ENCODE data around the gene MAN2B2.

Gene MAN2B2

DNA sequence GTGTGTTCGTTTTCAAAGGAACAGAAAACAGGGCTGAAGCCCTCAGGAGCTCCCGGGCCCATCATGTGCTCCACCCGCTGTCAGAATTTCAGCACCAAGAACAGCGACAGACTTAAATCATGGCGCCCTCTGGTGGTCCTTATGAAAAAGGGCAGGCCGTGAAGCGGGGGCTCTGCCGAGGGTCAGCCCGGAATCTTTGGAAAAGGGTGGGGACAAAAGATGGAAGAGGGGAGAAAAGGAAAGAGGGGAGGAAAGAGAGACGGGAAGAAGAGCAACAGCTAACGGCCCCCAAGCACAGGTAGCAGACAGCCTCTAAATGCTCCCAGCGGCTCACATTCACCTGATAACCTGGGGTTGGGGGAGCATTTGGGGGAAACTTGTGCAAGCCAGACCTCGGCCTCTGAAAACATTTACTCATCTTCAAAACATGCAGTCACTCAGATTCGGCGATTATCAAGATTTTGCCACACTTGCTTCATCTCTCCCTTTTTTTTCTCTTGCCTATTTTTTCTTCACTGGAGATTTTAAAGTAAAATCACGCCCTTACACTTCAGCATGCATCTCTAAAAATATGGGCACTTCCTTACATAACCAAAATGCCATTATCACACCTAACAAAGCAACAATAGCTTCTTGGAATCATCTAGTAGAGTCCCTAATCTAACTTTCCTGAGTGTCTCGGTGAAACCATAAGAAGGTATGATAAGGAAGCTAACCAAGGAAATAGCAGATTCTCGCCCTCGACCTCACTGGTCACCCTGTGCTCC lies 28.1 kb upstream of the MAN2B2 start:
- H3K36me3 ChIP-seq (ENCODE audit: control insufficient read depth in 1 of 2, insufficient read depth in 2 of 2, low read length in 2 of 2), result no peaks in the 10 kb centered on the region
- peaks cover 6 to 9% of the 10 kb centered on the region in 2 donors for H3K9me3 ChIP-seq (ENCODE audit: control insufficient read depth in 1 of 2, low read length in 2 of 2)
- no peak overlapping the region for H3K27ac ChIP-seq (ENCODE audit: low read length)
- H3K27me3 ChIP-seq (ENCODE audit: low read depth, low read length), result no peaks in the 10 kb centered on the region
- H3K4me3 ChIP-seq (ENCODE audit: low read depth in 1 of 2, low read length in 2 of 2), result no peak overlapping the region
- no peaks in the 10 kb centered on the region for H3K4me1 ChIP-seq (ENCODE audit: control insufficient read depth in 1 of 2, insufficient read depth in 2 of 2, low read length in 2 of 2)

GRCh38 chr4:6548201-6548881 lies 26.6 kb upstream of the MAN2B2 start:
- H3K4me3 ChIP-seq (ENCODE audit: low read depth in 1 of 2, low read length in 2 of 2), result no peak overlapping the region
- H3K36me3 ChIP-seq (ENCODE audit: control insufficient read depth in 1 of 2, insufficient read depth in 2 of 2, low read length in 2 of 2), result no peaks in the 10 kb centered on the region
- no peaks in the 10 kb centered on the region for H3K27me3 ChIP-seq (ENCODE audit: low read depth, low read length)
- H3K4me1 ChIP-seq (ENCODE audit: control insufficient read depth in 1 of 2, insufficient read depth in 2 of 2, low read length in 2 of 2), result no peaks in the 10 kb centered on the region
- H3K9me3 ChIP-seq (ENCODE audit: control insufficient read depth in 1 of 2, low read length in 2 of 2), result peaks cover 9 to 11% of the 10 kb centered on the region in 2 donors
- no peak overlapping the region for H3K27ac ChIP-seq (ENCODE audit: low read length)

DNA sequence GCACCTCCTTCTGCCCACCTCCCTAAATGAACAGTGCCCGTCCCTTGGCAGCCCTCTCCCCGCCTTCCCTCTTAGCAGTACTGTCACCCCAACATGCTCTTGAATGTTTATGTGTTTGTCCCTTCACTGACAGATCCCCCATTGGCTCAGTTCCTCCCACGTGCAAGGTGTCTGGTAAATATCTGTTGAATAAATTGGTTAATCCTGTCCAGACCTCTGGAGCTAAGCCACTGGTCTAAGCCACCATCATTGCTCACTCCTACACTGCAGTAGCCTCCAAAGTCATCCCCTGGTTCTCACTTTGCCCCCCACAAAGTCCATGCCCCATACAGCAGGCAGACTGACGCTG lies 26.1 kb upstream of the MAN2B2 start:
- Histone ChIP-seq H3K9me3 (ENCODE audit: control insufficient read depth in 1 of 2, low read length in 2 of 2) (peaks cover 9 to 11% of the 10 kb centered on the region in 2 donors), H3K36me3 (ENCODE audit: control insufficient read depth in 1 of 2, insufficient read depth in 2 of 2, low read length in 2 of 2) (no peaks in the 10 kb centered on the region), H3K4me3 (ENCODE audit: low read depth in 1 of 2, low read length in 2 of 2) (no peak overlapping the region), H3K27me3 (ENCODE audit: low read depth, low read length) (no peaks in the 10 kb centered on the region), H3K27ac (ENCODE audit: low read length) (no peak overlapping the region), H3K4me1 (ENCODE audit: control insufficient read depth in 1 of 2, insufficient read depth in 2 of 2, low read length in 2 of 2) (no peaks in the 10 kb centered on the region)

- Histone ChIP-seq H3K4me1 (ENCODE audit: control insufficient read depth in 1 of 2, insufficient read depth in 2 of 2, low read length in 2 of 2) (no peaks in the 10 kb centered on the region), H3K27me3 (ENCODE audit: low read depth, low read length) (no peaks in the 10 kb centered on the region), H3K27ac (ENCODE audit: low read length) (no peak overlapping the region)
These were observed 25.5 kb upstream of the MAN2B2 start for GRCh38 chr4:6549445-6549844.

DNA sequence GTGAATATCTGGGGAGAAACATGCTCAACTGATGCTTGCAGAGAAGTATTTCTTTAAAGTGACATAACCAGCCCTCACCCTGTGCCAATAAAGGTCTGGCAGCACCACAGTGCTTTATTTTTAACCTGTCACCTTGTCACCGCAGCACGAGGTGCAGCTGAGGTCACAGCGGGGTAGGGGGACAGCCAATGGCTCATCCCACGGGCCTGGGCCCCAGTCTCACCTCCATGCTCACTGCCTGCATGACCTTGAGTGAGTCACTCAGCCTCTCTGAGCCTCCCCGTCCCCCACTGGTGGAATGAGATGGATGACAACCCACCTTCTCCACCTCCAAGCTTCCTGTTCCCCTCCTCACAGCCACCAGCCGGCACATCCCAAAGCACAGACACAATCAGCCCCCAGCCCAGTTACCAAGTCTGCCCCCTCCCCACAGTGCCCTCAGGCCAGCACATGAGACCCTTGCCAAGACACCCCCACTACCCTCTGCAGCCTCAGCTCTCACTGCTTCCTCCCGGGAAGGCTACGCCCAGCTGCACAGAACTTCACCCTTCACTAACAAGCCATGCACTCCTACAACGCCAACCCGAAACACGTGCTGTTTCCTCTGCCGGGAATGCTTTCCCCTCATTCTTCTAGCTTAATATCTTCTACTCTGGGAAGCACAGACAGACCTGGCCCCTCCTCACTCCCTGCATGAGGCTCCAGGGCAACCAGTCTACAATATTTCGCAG lies 24.9 kb upstream of the MAN2B2 start:
- no peaks in the 10 kb centered on the region for H3K27me3 ChIP-seq (ENCODE audit: low read depth, low read length)
- no peak overlapping the region for H3K4me3 ChIP-seq (ENCODE audit: low read depth in 1 of 2, low read length in 2 of 2)

More at GRCh38 chr4:6549445-6549844, 25.5 kb upstream of the MAN2B2 start:
- H3K9me3 ChIP-seq (ENCODE audit: control insufficient read depth in 1 of 2, low read length in 2 of 2), result peaks cover 9 to 11% of the 10 kb centered on the region in 2 donors
- no peaks in the 10 kb centered on the region for H3K36me3 ChIP-seq (ENCODE audit: control insufficient read depth in 1 of 2, insufficient read depth in 2 of 2, low read length in 2 of 2)
- H3K4me3 ChIP-seq (ENCODE audit: low read depth in 1 of 2, low read length in 2 of 2), result no peak overlapping the region

GRCh38 chr4:6550821-6551220 lies 24.2 kb upstream of the MAN2B2 start:
- Histone ChIP-seq H3K27ac (ENCODE audit: low read length) (no peak overlapping the region), H3K36me3 (ENCODE audit: control insufficient read depth in 1 of 2, insufficient read depth in 2 of 2, low read length in 2 of 2) (no peaks in the 10 kb centered on the region), H3K27me3 (ENCODE audit: low read depth, low read length) (no peaks in the 10 kb centered on the region)

More for the DNA sequence above, 24.9 kb upstream of the MAN2B2 start:
- H3K9me3 ChIP-seq (ENCODE audit: control insufficient read depth in 1 of 2, low read length in 2 of 2), result peaks cover 9 to 11% of the 10 kb centered on the region in 2 donors
- no peaks in the 10 kb centered on the region for H3K4me1 ChIP-seq (ENCODE audit: control insufficient read depth in 1 of 2, insufficient read depth in 2 of 2, low read length in 2 of 2)
- H3K36me3 ChIP-seq (ENCODE audit: control insufficient read depth in 1 of 2, insufficient read depth in 2 of 2, low read length in 2 of 2), result no peaks in the 10 kb centered on the region
- no peak overlapping the region for H3K27ac ChIP-seq (ENCODE audit: low read length)

GRCh38 chr4:6551660-6552059 lies 23.3 kb upstream of the MAN2B2 start:
- H3K4me1 ChIP-seq (ENCODE audit: control insufficient read depth in 1 of 2, insufficient read depth in 2 of 2, low read length in 2 of 2), result no peaks in the 10 kb centered on the region
- no peaks in the 10 kb centered on the region for H3K27me3 ChIP-seq (ENCODE audit: low read depth, low read length)
- H3K4me3 ChIP-seq (ENCODE audit: low read depth in 1 of 2, low read length in 2 of 2), result no peak overlapping the region
- H3K27ac ChIP-seq (ENCODE audit: low read length), result no peak overlapping the region
- H3K36me3 ChIP-seq (ENCODE audit: control insufficient read depth in 1 of 2, insufficient read depth in 2 of 2, low read length in 2 of 2), result no peaks in the 10 kb centered on the region
- peaks cover 9 to 11% of the 10 kb centered on the region in 2 donors for H3K9me3 ChIP-seq (ENCODE audit: control insufficient read depth in 1 of 2, low read length in 2 of 2)

More at GRCh38 chr4:6550821-6551220, 24.2 kb upstream of the MAN2B2 start:
- no peak overlapping the region for H3K4me3 ChIP-seq (ENCODE audit: low read depth in 1 of 2, low read length in 2 of 2)
- peaks cover 9 to 11% of the 10 kb centered on the region in 2 donors for H3K9me3 ChIP-seq (ENCODE audit: control insufficient read depth in 1 of 2, low read length in 2 of 2)
- no peaks in the 10 kb centered on the region for H3K4me1 ChIP-seq (ENCODE audit: control insufficient read depth in 1 of 2, insufficient read depth in 2 of 2, low read length in 2 of 2)

GRCh38 chr4:6555519-6555918 lies 19.5 kb upstream of the MAN2B2 start:
- Histone ChIP-seq H3K4me3 (ENCODE audit: low read depth in 1 of 2, low read length in 2 of 2) (no peak overlapping the region), H3K9me3 (ENCODE audit: control insufficient read depth in 1 of 2, low read length in 2 of 2) (peaks cover 9 to 11% of the 10 kb centered on the region in 2 donors), H3K36me3 (ENCODE audit: control insufficient read depth in 1 of 2, insufficient read depth in 2 of 2, low read length in 2 of 2) (no peaks in the 10 kb centered on the region), H3K27me3 (ENCODE audit: low read depth, low read length) (peaks cover 4% of the 10 kb centered on the region), H3K27ac (ENCODE audit: low read length) (no peak overlapping the region), H3K4me1 (ENCODE audit: control insufficient read depth in 1 of 2, insufficient read depth in 2 of 2, low read length in 2 of 2) (no peaks in the 10 kb centered on the region)

DNA sequence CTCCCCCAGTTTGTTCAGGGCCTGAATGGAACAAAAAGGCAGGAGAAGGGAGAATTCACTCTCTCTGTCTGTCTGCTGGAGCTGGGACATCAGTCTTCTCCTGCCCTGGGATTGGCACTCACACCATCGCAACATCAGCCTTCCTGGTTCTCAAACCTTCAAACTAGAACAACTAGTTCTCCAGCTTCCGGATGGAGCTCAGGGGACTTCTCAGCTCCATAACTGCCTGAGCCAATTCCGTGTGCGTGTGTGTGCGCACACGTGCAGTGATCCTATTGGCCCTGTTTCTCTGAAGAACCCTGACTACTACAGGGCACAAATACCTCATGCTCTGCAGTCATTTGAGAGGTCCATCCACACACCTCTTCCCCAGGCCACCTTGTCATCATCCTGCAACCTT lies 18.7 kb upstream of the MAN2B2 start:
- H3K4me3 ChIP-seq (ENCODE audit: low read depth in 1 of 2, low read length in 2 of 2), result no peak overlapping the region
- H3K36me3 ChIP-seq (ENCODE audit: control insufficient read depth in 1 of 2, insufficient read depth in 2 of 2, low read length in 2 of 2), result no peaks in the 10 kb centered on the region
- H3K9me3 ChIP-seq (ENCODE audit: control insufficient read depth in 1 of 2, low read length in 2 of 2), result peaks cover 6 to 11% of the 10 kb centered on the region in 2 donors
- H3K27ac ChIP-seq (ENCODE audit: low read length), result no peak overlapping the region
- H3K27me3 ChIP-seq (ENCODE audit: low read depth, low read length), result peaks cover 6% of the 10 kb centered on the region
- H3K4me1 ChIP-seq (ENCODE audit: control insufficient read depth in 1 of 2, insufficient read depth in 2 of 2, low read length in 2 of 2), result no peaks in the 10 kb centered on the region

DNA sequence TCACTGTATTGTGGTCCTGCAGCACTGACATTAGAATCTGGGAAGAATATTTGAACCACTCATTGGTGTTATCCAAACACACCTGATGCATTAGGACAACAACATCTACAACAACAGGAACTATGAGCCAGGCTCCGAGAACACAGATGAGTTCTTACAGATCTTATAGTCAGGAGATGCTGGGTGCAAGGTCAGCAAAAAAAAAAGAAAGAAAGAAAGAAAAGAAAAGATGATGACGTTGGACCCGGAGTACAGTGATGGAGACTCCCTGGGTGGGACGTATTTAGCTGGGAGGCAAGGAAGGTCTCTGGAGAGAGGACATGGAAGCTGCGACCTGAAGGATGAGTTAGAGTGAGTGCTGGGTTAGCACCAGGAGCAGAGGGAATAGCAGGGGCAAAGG lies 17.8 kb upstream of the MAN2B2 start:
- Histone ChIP-seq H3K27ac (ENCODE audit: low read length) (no peak overlapping the region), H3K27me3 (ENCODE audit: low read depth, low read length) (peaks cover 15% of the 10 kb centered on the region), H3K9me3 (ENCODE audit: control insufficient read depth in 1 of 2, low read length in 2 of 2) (peaks cover 0 to 2% of the 10 kb centered on the region in 2 donors), H3K4me1 (ENCODE audit: control insufficient read depth in 1 of 2, insufficient read depth in 2 of 2, low read length in 2 of 2) (no peaks in the 10 kb centered on the region), H3K36me3 (ENCODE audit: control insufficient read depth in 1 of 2, insufficient read depth in 2 of 2, low read length in 2 of 2) (no peaks in the 10 kb centered on the region), H3K4me3 (ENCODE audit: low read depth in 1 of 2, low read length in 2 of 2) (no peak overlapping the region)

DNA sequence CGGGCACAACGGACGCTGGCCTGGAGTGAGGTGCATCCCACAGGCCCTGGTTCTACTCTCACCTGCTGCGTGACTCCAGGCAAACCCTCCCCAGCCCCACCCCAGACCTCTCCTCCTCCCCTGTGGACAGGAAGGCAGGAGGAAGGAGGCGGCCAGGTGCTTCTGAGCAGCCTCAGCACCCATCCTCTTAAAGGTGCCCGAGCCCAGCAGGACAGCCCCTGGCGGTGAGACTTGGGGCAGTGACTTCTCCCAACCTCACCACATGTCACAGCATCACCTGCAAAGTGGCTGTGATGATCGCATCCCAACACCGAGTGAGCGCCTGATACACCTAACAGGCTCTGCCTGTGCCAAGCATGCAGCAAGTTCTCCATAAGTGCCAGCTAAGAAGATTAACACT lies 17.1 kb upstream of the MAN2B2 start:
- peaks cover 22% of the 10 kb centered on the region for H3K27me3 ChIP-seq (ENCODE audit: low read depth, low read length)
- no peaks in the 10 kb centered on the region for H3K9me3 ChIP-seq (ENCODE audit: control insufficient read depth in 1 of 2, low read length in 2 of 2)
- H3K4me3 ChIP-seq (ENCODE audit: low read depth in 1 of 2, low read length in 2 of 2), result no peak overlapping the region
- H3K27ac ChIP-seq (ENCODE audit: low read length), result no peak overlapping the region
- peaks cover 0 to 3% of the 10 kb centered on the region in 2 donors for H3K4me1 ChIP-seq (ENCODE audit: control insufficient read depth in 1 of 2, insufficient read depth in 2 of 2, low read length in 2 of 2)
- H3K36me3 ChIP-seq (ENCODE audit: control insufficient read depth in 1 of 2, insufficient read depth in 2 of 2, low read length in 2 of 2), result no peaks in the 10 kb centered on the region
